Astrocyte of the spinal cord (primary cell): ENCODE data around the gene LPP.

ENCODE experiments used
- DNase-seq: peaks from one replicate; pipeline ENCODE4 v3.0.0; 2011; ENCODE audit warnings: low read depth, low spot score
- H3K4me3 ChIP-seq: 2 replicates; pipeline ENCODE4 v1.5.1; 2011; ENCODE audit warnings: low read depth, mild to moderate bottlenecking, low read length, moderate library complexity
- in situ Hi-C: cut with HindIII; loops from 2 replicates; pipeline ENCODE4 v1.10.0; 2017; ENCODE audit warnings: low sequenced_read_pairs
- TF ChIP-seq, protein P1 (sequence below): IDR thresholded peaks from 2 replicates; pipeline ENCODE4 v1.5.1; 2012; ENCODE audit warnings: low read depth, mild to moderate bottlenecking, low read length, inconsistent platforms

The LPP gene

DNA sequence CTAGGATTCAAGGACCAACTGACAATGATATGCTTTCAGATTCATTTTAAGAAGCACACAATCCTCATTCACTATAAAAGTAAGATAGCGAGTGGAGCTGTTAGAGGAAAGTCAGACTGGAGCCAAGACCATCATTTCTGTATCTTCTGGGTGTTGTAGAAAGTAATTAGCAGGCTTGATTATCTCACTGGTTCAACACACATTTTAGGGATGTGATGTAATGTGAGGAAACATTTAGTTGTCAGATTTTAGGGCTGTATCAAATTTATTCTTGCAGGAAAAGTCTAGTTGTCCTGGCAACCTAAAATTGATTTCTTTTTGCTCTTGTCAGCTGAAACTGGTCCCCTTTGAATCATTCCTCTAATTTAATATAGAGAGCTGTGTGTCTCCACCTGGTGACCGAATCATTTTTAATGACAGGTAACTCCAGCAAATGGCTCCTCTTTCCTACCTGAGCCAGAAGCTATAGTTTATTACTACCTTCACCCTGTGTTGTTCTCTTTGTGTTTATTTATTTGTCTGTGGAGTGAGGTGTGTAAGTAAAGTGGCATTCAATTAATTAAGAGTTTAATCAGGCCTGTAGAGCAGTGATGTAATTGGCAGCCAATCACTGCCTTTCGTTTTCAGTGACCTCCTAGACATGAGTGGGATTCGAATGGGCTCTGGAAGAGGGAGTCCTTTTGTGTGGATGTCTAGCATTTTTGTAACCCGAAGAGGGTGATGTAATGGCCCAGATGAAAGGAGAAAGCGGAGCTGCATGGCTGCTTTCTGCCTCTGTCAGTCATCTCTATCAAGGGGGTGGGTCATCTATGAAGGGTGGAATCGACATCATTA, 125.8 kb downstream of the LPP start:
- no peak overlapping the region for H3K4me3 ChIP-seq
- in situ Hi-C loops: loop anchor here (25.0 kb wide), 1 partner anchor 542 kb away; the partner anchor contains the start of gene BCL6
- peak; percentile 24 for DNase-seq
- TF ChIP-seq, protein P1, sequence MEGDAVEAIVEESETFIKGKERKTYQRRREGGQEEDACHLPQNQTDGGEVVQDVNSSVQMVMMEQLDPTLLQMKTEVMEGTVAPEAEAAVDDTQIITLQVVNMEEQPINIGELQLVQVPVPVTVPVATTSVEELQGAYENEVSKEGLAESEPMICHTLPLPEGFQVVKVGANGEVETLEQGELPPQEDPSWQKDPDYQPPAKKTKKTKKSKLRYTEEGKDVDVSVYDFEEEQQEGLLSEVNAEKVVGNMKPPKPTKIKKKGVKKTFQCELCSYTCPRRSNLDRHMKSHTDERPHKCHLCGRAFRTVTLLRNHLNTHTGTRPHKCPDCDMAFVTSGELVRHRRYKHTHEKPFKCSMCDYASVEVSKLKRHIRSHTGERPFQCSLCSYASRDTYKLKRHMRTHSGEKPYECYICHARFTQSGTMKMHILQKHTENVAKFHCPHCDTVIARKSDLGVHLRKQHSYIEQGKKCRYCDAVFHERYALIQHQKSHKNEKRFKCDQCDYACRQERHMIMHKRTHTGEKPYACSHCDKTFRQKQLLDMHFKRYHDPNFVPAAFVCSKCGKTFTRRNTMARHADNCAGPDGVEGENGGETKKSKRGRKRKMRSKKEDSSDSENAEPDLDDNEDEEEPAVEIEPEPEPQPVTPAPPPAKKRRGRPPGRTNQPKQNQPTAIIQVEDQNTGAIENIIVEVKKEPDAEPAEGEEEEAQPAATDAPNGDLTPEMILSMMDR: no peak

DNA sequence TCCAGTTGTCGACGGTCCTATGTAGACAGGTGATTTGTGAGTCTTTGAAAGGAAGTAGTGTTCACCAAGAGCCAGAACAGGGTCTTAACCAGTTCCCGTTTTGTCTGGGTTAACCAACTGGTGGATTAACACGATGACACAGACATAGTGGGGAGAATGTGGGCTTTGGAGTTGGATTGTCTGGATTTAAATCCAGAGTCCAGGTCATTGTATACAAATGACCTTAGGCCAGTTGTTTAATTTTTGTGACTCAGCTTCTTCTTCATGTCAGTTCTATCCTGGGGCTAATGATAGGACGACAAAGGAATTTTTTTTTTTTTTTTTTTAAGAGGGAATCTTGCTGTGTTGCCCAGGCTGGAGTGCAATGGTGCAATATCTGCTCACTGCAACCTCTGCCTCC, 126.7 kb downstream of the LPP start:
- H3K4me3 ChIP-seq: no peak overlapping the region
- DNase-seq: no peak
- in situ Hi-C loops: loop anchor here (25.0 kb wide), 1 partner anchor 543 kb away; the partner anchor contains the start of gene BCL6
- TF ChIP-seq, protein P1: no peak

DNA sequence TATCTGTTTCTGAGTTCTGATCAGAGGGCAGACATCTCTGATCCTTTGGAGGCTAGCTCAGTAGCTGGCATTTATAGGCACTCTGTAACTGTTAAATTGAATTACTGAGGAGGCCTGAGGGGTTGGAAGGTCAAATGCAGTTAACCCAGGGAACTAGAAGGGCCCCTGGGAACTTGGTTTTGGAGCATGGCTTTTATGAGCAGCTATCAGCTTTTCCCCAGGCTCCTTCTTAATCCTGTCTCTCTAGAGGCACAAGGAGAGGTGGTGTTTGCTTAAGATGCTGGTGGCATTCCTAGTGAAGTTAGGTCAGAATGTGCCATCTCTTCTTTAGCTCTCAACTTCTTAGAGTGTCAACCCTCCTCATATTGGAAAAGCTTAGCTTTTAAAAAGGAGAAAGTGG, 128.9 kb downstream of the LPP start:
- in situ Hi-C loops: loop anchor here (25.0 kb wide), 1 partner anchor 546 kb away; the partner anchor contains the start of gene BCL6
- TF ChIP-seq, protein P1: no peak
- DNase-seq: no peak
- H3K4me3 ChIP-seq: no peak overlapping the region

DNA sequence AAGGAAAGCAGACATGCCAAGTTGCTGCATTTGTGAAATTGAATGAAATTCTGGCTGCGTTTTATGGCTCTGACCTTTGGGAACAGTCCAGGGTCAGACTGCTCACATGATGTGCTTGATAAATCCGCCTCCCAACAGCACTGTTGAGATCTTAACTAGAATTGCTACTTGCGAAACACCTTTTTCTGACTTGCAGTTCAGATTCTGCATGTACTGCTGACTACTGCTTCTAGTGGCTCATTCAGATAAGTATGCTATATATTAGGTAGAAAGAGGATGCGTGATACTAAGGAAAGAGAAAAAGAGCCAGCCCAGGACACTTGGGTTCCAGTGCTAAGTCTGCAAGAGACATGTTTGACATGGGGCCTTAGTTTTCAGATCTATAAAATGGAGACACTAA, 129.4 kb downstream of the LPP start:
- TF ChIP-seq, protein P1: peak; percentile 5
- in situ Hi-C loops: loop anchor here (25.0 kb wide), 1 partner anchor 546 kb away; the partner anchor contains the start of gene BCL6
- H3K4me3 ChIP-seq: no peak overlapping the region
- no peak for DNase-seq

DNA sequence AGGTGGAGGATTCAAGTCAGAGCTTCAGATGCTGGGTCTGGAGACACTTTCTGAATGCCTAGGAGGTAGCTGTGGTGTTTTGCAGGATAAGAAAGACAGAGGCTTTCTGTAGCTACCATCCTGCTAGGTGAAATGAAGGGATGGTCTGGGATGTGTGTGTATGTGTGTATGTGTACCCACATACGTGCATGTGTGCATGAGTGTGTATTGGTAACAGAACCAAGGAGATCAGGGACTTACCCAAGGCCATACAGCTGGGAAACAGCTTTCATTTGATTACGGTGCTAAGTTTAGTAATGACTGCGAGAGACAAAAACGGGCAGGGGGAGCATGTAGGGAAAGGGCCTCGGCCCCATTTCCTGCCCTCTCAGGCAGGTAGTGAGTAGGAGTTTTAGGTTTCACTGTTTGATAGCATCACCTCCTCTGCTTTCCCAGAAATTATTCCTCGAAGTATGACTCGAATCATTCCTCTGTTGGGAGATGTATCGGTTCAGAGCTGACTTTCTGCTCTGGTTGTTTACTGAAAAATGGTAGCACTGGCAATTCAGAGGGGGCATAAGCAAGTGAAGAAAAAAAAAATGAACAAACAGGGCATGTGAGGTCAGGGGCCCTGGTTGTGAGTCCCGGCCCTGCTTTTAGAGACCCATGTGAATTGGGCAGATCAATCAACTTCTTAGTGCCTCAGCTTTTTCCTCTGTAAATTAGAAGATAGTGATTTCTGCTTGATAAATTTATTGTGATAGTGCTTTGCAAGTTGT, 130.7 kb downstream of the LPP start:
- in situ Hi-C loops: loop anchor here (25.0 kb wide), 1 partner anchor 547 kb away; the partner anchor contains the start of gene BCL6
- DNase-seq: no peak
- no peak overlapping the region for H3K4me3 ChIP-seq
- TF ChIP-seq, protein P1: no peak

DNA sequence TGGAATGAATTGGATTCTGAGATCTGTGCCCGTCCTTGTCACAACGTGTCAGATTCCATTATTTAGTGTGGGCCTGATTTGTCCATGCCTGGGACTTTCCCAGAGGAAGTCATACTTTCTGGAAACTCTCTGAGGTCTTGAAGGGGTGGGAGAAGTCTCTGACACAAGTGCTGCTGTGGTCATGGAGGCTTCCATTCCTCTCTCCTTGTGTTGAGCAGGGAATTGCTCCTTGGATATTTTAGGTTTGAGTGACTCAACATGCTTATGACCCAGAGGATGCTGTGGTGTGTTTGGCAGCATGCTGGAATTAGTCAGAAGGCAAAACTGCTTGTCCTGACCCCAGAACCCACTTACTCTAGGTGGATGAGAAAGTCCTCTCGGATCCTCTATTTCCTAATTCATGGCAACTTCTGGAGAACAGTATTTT, 132.1 kb downstream of the LPP start:
- no peak overlapping the region for H3K4me3 ChIP-seq
- in situ Hi-C loops: loop anchor here (25.0 kb wide), 1 partner anchor 549 kb away; the partner anchor contains the start of gene BCL6
- TF ChIP-seq, protein P1: no peak
- peak; percentile 98 for DNase-seq
